Activated CD8-positive, alpha-beta T cell treated with anti-CD3 and anti-CD28 coated beads, Interleukin-2, amount 10 ng/mL, durations not matched to agents 7 days and 5 days (primary cell): ENCODE measurements around the gene RPS2. TPM values are rescaled to one million over a fixed set of nuclear protein-coding genes. Genes with fewer than 3 reads are reported as not detected.
"Not testable (repeated sequence)": the region's sequence is repeated elsewhere in the genome, so short reads cannot be mapped to it uniquely, and the experiment has no call there.

Experiments used
- ATAC-seq: fragments of 150-1000 bp; cut with Tn5 transposase; one replicate; pipeline ENCODE4 v1.10.0; 2021; ENCODE audit warnings: moderate library complexity
- CTCF ChIA-PET: fragments of 350-600 bp; sonication (Branson Sonifier 250); formaldehyde crosslinking; loops from one replicate; lab custom pipeline; 2021; ENCODE audit warnings: antibody characterized with exemption; lab: Charles Lee
- POLR2A ChIA-PET: fragments of 350-600 bp; sonication (Branson Sonifier 250); formaldehyde crosslinking; loops from one replicate; lab custom pipeline; 2021; ENCODE audit warnings: antibody characterized with exemption; lab: Charles Lee
- DNase-seq: peaks from one replicate; pipeline ENCODE4 v3.0.0-alpha.2; 2020
- H3K27ac Mint-ChIP-seq: one replicate; pipeline ENCODE4 v1.8.0; 2021; ENCODE audit warnings: mild to moderate bottlenecking, mixed read lengths
- H3K27me3 Mint-ChIP-seq: one replicate; pipeline ENCODE4 v1.8.0; 2021; ENCODE audit warnings: low read depth, mixed read lengths
- H3K36me3 Mint-ChIP-seq: one replicate; pipeline ENCODE4 v1.8.0; 2021; ENCODE audit warnings: low read depth, mixed read lengths
- H3K4me1 Mint-ChIP-seq: one replicate; pipeline ENCODE4 v1.8.0; 2021; ENCODE audit warnings: low read depth, mixed read lengths
- H3K4me3 Mint-ChIP-seq: one replicate; pipeline ENCODE4 v1.8.0; 2021; ENCODE audit warnings: mild to moderate bottlenecking, mixed read lengths
- H3K9me3 Mint-ChIP-seq: one replicate; pipeline ENCODE4 v1.8.0; 2022; ENCODE audit warnings: mixed read lengths; ENCODE audit not compliant: insufficient read depth
- total RNA-seq, 2 experiments: library from RNA; stranded (reverse); gene quantifications; one replicate each; pipeline ENCODE4 v1.2.3, GENCODE V29; 2021

RPS2 gene
- total RNA-seq, 2 experiments from 2014 or later, result 2,821 to 2,910 TPM

GRCh38 chr16:1973461-1974156 lies 9.0 kb upstream of the RPS2 start:
- no peak for ATAC-seq
- ChIA-PET CTCF (no interaction called here), POLR2A (interaction anchor here (0.6 to 1.3 kb wide), 2 partner anchors 9 to 273 kb away, joined by 3 to 5 read pairs; partner anchors contain the start of gene RPS2)
- Mint-ChIP-seq H3K36me3 (peaks cover 15% of the 10 kb centered on the region), H3K27ac (peak overlapping the region; percentile 43), H3K4me1 (peaks cover 30% of the 10 kb centered on the region), H3K4me3 (peak overlapping the region; percentile 12), H3K27me3 (no peaks in the 10 kb centered on the region), H3K9me3 (no peaks in the 10 kb centered on the region)
- DNase-seq, result no peak

- Mint-ChIP-seq H3K27me3 (no peaks in the 10 kb centered on the region), H3K27ac (peak overlapping the region; percentile 97), H3K4me1 (peaks cover 30% of the 10 kb centered on the region), H3K36me3 (peaks cover 10% of the 10 kb centered on the region), H3K9me3 (no peaks in the 10 kb centered on the region), H3K4me3 (peak overlapping the region; percentile 94)
- CTCF ChIA-PET, result interaction anchor here (1.3 to 1.6 kb wide), 2 partner anchors 32 to 168 kb away, joined by 4 to 5 read pairs; no protein-coding TSS in a partner anchor
- ATAC-seq (peak; percentile 10), DNase-seq (no peak)
- POLR2A ChIA-PET, result interaction anchor here (0.6 to 3.3 kb wide), 8 partner anchors 8 to 275 kb away, joined by 3 to 19 read pairs (median 6); partner anchors contain the start of genes GFER, NDUFB10, NOXO1 and TRAF7
Measured at GRCh38 chr16:1972490-1972877, 7.9 kb upstream of the RPS2 start.

GRCh38 chr16:1971796-1972489 lies 7.3 kb upstream of the RPS2 start, which contains the start of gene TBL3:
Gene TBL3, plus strand, starts transcription at chr16:1972053. Its CDS starts 112 bp downstream, at chr16:1972165.
- H3K4me3 Mint-ChIP-seq, result peak within 1 kb of the TSS; percentile 94
- peak within 1 kb of the TSS; percentile 97 for H3K27ac Mint-ChIP-seq
- ChIA-PET POLR2A (interaction anchor here (0.6 to 3.3 kb wide), 12 partner anchors 9 to 997 kb away, joined by 3 to 19 read pairs (median 5); partner anchors contain the start of genes GFER, MSRB1, NDUFB10 and NOXO1), CTCF (interaction anchor here (0.8 to 1.6 kb wide), 3 partner anchors 11 to 169 kb away, joined by 3 to 5 read pairs (median 4); no protein-coding TSS in a partner anchor)
- ATAC-seq, result peak; percentile 92
- peaks cover 10% of the 10 kb centered on the region for H3K36me3 Mint-ChIP-seq
- peak; percentile 98 for DNase-seq
- H3K4me1 Mint-ChIP-seq, result peaks cover 30% of the 10 kb centered on the region
- no peaks in the 10 kb centered on the region for H3K27me3 Mint-ChIP-seq
- no peaks in the 10 kb centered on the region for H3K9me3 Mint-ChIP-seq

- POLR2A ChIA-PET, result no interaction called here
Measured at GRCh38 chr16:1968146-1968953, 3.7 kb upstream of the RPS2 start.

GRCh38 chr16:1966460-1966859 lies 1.8 kb upstream of the RPS2 start, which contains the start of gene RNF151:
Gene RNF151, plus strand, starts transcription at chr16:1966856. Its CDS starts 26 bp downstream, at chr16:1966882.
- Mint-ChIP-seq H3K4me1 (peaks cover 42% of the 10 kb centered on the region), H3K36me3 (peaks cover 36% of the 10 kb centered on the region), H3K9me3 (no peaks in the 10 kb centered on the region), H3K27ac (peak within 1 kb of the TSS; percentile 96), H3K27me3 (no peaks in the 10 kb centered on the region), H3K4me3 (peak within 1 kb of the TSS; percentile 96)
- CTCF ChIA-PET, result interaction anchor here (1.1 to 1.7 kb wide), 2 partner anchors 18 to 37 kb away, joined by 4 read pairs; partner anchors contain the start of gene GFER
- no peak for DNase-seq
- no peak for ATAC-seq
- POLR2A ChIA-PET, result interaction anchor here (1.1 to 4.3 kb wide), 5 partner anchors 10 to 139 kb away, joined by 3 to 44 read pairs (median 14); partner anchors contain the start of genes FAHD1, MSRB1 and SYNGR3

More at GRCh38 chr16:1968146-1968953, 3.7 kb upstream of the RPS2 start:
- H3K4me1 Mint-ChIP-seq, result peaks cover 41% of the 10 kb centered on the region
- no peak for DNase-seq
- no peak overlapping the region for H3K27ac Mint-ChIP-seq
- no peak for ATAC-seq
- H3K27me3 Mint-ChIP-seq, result no peaks in the 10 kb centered on the region
- peaks cover 18% of the 10 kb centered on the region for H3K36me3 Mint-ChIP-seq
- no peak overlapping the region for H3K4me3 Mint-ChIP-seq
- H3K9me3 Mint-ChIP-seq, result no peaks in the 10 kb centered on the region
- CTCF ChIA-PET, result no interaction called here

- Mint-ChIP-seq H3K9me3 (no peaks in the 10 kb centered on the region), H3K27me3 (no peaks in the 10 kb centered on the region), H3K27ac (peak overlapping the region; percentile 96), H3K36me3 (peaks cover 46% of the 10 kb centered on the region), H3K4me3 (peak overlapping the region; percentile 96), H3K4me1 (peaks cover 44% of the 10 kb centered on the region)
- ChIA-PET CTCF (interaction anchor here (0.7 to 1.7 kb wide), 4 partner anchors 18 to 102 kb away, joined by 3 to 4 read pairs (median 4); partner anchors contain the start of gene GFER), POLR2A (interaction anchor here (0.6 to 4.3 kb wide), 22 partner anchors 11 to 545 kb away, joined by 3 to 44 read pairs (median 6); partner anchors contain the start of genes FAHD1, GFER, MAPK8IP3 and MLST8)
- ATAC-seq, result peak; percentile 4
- no peak for DNase-seq
Measured at GRCh38 chr16:1965396-1966001, 873 bp upstream of the RPS2 start.

- Mint-ChIP-seq H3K4me3 (peak overlapping the region; percentile 96), H3K27me3 (no peaks in the 10 kb centered on the region), H3K4me1 (peaks cover 49% of the 10 kb centered on the region), H3K9me3 (no peaks in the 10 kb centered on the region), H3K36me3 (peaks cover 50% of the 10 kb centered on the region), H3K27ac (peak overlapping the region; percentile 95)
- ChIA-PET CTCF (interaction anchor here (0.6 to 1.9 kb wide), 3 partner anchors 20 to 40 kb away, joined by 3 to 6 read pairs (median 4); partner anchors contain the start of genes GFER and MSRB1), POLR2A (interaction anchor here (0.6 to 4.3 kb wide), 24 partner anchors 8 to 1375 kb away, joined by 3 to 44 read pairs (median 6); partner anchors contain the start of genes FAHD1, GFER, HAGH and KCTD5)
- ATAC-seq, result peak; percentile 9
- peak; percentile 59 for DNase-seq
Measured at GRCh38 chr16:1963806-1964505, 670 bp downstream of the RPS2 start.

- H3K9me3 Mint-ChIP-seq, ATAC-seq, H3K27me3 Mint-ChIP-seq, DNase-seq: not testable (repeated sequence)
- Mint-ChIP-seq H3K27ac (peak overlapping the region; percentile 95), H3K4me1 (peaks cover 51% of the 10 kb centered on the region), H3K36me3 (peaks cover 50% of the 10 kb centered on the region), H3K4me3 (peak overlapping the region; percentile 96)
- ChIA-PET CTCF (interaction anchor here (1.3 kb wide), 1 partner anchor 256 kb away, joined by 4 read pairs; the partner anchor contains the start of gene MAPK8IP3), POLR2A (interaction anchor here (1.1 to 4.3 kb wide), 4 partner anchors 9 to 193 kb away, joined by 3 to 44 read pairs (median 6); partner anchors contain the start of genes SYNGR3, TBL3 and TRAF7)
Measured at GRCh38 chr16:1962161-1963153, 2.2 kb downstream of the RPS2 start.

- CTCF ChIA-PET, result interaction anchor here (0.9 to 1.3 kb wide), 2 partner anchors 10 to 256 kb away, joined by 3 to 4 read pairs; partner anchors contain the start of genes MAPK8IP3 and TBL3
- no peak for ATAC-seq
- Mint-ChIP-seq H3K4me1 (peaks cover 51% of the 10 kb centered on the region), H3K36me3 (peaks cover 50% of the 10 kb centered on the region), H3K9me3 (no peaks in the 10 kb centered on the region), H3K27ac (peak overlapping the region; percentile 95), H3K27me3 (no peaks in the 10 kb centered on the region), H3K4me3 (peak overlapping the region; percentile 96)
- POLR2A ChIA-PET, result interaction anchor here (0.6 to 1.3 kb wide), 4 partner anchors 9 to 783 kb away, joined by 3 to 6 read pairs (median 3); partner anchors contain the start of gene TRAF7
- DNase-seq, result peak; percentile 35
Measured at GRCh38 chr16:1961651-1962067, 3.0 kb downstream of the RPS2 start.
